ENCODE measurements around the gene PRRT2.

The PRRT2 gene

DNA sequence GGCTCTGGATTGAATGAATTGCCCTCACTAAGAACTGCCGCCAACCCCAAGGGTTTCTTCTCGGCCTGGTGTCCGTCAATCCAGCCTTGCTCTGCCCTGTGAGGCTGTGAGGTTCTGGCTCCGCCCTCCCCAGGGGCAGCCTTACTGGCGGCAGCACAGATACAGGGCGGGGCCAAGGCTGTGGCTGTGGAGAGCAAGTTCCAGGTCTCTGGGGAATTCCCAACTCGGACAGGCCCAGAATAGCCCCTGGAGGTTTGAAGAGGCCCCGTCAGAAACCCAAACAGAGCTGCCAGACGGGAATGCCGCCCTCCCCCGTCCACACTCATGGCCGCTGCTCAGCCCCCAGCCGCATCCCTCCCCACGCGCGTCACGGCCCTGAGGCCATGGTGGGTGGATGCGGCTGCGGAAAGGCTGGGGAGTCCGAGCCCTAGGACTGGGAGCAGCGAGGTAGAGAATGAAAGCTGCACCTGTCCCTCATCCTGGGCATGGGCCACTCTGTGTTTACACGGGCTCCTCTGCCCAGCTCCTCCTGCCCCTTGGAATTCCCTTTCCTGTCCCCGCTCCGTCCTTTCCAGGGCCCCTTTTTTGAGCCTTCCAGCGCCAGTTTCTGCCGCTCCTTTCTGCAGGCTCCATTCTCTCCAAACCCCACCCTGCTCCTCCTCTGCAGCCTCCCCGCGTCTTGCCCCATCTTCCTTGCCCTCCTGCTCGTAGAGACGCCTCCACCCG, 660 bp upstream of the PRRT2 start:
- DNase-seq (ENCODE audit: low read depth) = peak; percentile 97

DNA sequence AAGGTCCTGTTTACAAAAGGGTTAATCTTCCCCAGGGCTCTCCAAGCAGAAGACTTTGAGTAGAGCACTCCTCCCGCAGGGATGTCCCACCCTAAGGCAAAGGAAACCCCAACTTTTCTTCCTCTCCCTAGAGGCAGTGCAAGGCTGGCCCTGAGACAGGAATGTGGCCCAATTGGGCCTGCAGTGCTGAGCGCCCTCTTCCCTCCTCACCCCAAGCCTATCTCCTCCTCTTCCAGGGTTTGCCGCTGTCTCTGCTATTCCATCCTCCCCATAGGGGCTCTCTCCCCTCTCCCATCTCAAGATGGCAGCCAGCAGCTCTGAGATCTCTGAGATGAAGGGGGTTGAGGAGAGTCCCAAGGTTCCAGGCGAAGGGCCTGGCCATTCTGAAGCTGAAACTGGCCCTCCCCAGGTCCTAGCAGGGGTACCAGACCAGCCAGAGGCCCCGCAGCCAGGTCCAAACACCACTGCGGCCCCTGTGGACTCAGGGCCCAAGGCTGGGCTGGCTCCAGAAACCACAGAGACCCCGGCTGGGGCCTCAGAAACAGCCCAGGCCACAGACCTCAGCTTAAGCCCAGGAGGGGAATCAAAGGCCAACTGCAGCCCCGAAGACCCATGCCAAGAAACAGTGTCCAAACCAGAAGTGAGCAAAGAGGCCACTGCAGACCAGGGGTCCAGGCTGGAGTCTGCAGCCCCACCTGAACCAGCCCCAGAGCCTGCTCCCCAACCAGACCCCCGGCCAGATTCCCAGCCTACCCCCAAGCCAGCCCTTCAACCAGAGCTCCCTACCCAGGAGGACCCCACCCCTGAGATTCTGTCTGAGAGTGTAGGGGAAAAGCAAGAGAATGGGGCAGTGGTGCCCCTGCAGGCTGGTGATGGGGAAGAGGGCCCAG, 1.0 kb downstream of the PRRT2 start:
- DNase-seq (ENCODE audit: low read depth) = no peak

- DNase-seq (ENCODE audit: low read depth) = no peak
These were observed 1.9 kb downstream of the PRRT2 start for GRCh38 chr16:29813644-29814562.

GRCh38 chr16:29814592-29814991, 2.6 kb downstream of the PRRT2 start:
- DNase-seq (ENCODE audit: low read depth) = no peak

DNA sequence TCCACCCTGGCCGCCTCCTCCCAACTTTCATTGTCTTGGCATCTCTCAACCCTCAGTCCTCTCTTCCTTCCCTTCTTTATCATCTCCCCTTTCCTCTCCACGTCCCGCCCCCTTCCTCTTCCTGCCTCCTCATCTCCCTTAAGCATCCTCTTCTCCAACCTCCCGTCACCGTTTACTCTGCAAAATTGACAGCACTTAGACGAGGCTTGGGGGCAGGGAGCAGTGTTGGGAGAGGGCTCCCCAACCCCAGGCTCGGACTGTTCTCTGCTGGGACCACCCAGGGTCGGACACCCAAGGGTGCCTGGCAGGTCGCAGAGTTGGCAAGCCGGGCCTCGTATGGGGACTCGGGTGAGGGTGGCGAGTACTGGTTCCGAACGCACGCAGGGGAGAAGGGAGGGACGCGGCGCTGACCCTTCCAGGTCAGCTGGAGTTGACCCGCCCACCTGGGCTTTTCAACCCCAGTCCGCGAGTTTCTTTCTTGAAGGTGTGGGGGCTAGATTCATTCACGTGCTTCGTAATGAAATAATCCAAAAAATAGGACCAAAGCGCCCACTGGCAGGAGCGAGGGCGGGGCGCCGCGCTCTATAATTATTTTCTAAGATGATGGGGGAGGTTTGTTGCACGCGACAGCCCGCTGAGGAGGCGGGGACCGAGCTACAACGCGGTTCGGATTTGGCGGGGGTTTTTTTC, 3.2 kb downstream of the PRRT2 start:
- DNase-seq (ENCODE audit: low read depth) = no peak

- DNase-seq (ENCODE audit: low read depth) = peak; percentile 97
These were observed 4.0 kb downstream of the PRRT2 start, which contains the start of gene PAGR1 for GRCh38 chr16:29815793-29816693. Gene PAGR1 (plus strand): TSS chr16:29816152. CDS start chr16:29816526, 374 bp downstream.

- DNase-seq (ENCODE audit: low read depth) = no peak
These were observed 4.9 kb downstream of the PRRT2 start for GRCh38 chr16:29816694-29817441.

DNA sequence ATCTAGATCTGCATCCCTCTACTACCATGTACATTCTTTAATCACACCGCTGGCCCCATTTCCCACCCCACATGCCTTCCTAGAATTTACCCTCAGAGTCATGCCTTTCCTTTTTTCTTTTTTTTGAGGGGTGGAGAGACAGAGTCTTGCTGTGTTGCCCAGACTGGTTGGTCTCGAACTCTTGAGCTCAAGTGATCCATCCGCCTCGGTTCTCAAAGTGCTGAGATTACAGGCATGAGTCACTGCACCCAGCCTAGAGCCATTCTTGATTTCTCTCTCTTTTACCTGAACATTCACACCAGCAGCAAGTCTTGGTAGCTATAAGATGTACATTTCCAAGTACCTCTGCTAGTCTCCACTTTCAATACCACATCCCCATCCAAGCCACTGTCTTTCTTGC, 6.1 kb downstream of the PRRT2 start:
- no peak for DNase-seq (ENCODE audit: low read depth)

DNA sequence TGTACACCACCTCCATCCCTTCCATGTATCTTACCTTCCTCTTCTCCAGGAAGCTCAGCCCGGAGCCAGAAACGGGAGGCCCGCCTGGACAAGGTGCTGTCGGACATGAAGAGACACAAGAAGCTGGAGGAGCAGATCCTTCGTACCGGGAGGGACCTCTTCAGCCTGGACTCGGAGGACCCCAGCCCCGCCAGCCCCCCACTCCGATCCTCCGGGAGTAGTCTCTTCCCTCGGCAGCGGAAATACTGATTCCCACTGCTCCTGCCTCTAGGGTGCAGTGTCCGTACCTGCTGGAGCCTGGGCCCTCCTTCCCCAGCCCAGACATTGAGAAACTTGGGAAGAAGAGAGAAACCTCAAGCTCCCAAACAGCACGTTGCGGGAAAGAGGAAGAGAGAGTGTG, 7.5 kb downstream of the PRRT2 start:
- DNase-seq (ENCODE audit: low read depth) = no peak

- no peak for DNase-seq (ENCODE audit: low read depth)
These were observed 8.3 kb downstream of the PRRT2 start, which contains the start of gene MVP for GRCh38 chr16:29820271-29820701. Gene MVP (plus strand): TSS chr16:29820462. CDS start chr16:29830550, 10,088 bp downstream.

- no peak for DNase-seq (ENCODE audit: low read depth)
These were observed 9.0 kb downstream of the PRRT2 start for GRCh38 chr16:29820730-29821642.

- no peak for DNase-seq (ENCODE audit: low read depth)
These were observed 9.7 kb downstream of the PRRT2 start for GRCh38 chr16:29821643-29822115.

- DNase-seq (ENCODE audit: low read depth) = no peak
These were observed 12.7 kb downstream of the PRRT2 start for GRCh38 chr16:29824589-29825144.

DNA sequence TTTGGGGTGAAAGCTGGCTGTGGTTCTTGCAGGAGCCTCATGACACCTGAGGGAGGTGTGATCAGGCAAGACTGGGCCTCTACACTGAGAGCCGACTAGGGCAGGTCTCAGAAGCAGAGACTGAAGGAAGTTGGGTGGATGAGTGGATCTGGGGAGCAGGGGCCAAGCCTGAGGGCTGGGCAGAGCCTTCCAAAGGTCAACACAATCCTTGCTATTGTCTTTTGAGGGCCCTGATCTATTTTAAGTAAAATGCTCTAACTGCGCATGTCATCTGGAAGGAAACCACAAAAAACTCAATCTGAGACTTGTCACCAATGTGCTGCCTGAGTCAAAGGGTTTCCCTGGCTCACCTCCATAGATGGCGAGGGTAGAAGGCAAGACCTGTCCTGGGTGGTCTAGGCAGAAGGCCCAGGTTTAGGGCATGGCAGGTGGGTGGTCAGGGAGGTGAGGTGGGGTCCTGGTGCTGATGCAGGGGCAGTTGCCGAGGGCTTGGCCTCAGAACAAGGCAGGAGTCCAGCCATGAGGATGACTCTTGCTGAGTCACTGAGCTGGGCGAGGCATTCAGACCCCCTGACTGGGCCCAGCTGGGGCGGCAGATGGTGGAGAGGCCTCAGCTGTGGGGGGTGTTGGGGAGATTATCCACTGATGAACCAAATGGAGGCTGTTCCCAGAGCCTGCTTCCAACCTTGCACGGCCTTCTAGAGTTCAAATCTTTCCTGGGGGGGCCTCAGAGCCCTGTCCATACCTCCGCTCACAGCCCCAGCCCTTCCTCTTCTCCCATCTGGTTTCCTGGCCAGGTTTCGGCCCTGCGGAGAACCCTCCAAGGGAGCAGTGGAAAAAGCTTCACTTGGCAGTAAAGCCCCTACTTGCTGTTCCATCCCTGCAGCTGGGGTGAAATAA, 13.4 kb downstream of the PRRT2 start:
- no peak for DNase-seq (ENCODE audit: low read depth)

DNA sequence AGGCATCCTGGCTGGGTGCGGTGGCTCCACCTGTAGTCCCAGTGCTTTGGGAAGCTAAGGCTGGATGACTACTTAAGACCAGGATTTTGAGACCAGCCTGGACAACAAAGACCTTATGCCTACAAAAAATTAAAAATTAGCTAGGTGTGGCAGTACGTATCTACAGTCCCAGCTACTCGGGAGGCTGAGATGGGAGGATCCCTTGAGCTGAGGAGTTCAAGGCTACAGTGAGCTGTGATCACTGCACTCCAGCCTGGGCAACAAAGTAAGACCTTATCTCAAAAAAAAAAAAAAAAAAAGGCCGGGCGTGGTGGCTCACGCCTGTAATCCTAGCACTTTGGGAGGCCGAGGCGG, 14.3 kb downstream of the PRRT2 start:
- no peak for DNase-seq (ENCODE audit: low read depth)

DNA sequence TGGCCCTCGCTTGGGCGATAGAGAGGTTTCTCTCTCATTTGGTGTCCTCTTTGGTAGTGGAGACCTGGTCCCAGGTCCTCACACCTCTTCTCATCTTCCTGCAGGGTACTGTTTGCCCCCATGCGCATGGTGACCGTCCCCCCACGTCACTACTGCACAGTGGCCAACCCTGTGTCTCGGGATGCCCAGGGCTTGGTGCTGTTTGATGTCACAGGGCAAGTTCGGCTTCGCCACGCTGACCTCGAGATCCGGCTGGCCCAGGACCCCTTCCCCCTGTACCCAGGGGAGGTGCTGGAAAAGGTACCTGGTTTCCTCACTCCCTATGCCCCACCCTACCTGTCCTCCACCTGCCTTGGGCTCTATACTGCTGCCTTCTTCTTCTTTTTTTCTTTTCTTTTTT, 18.8 kb downstream of the PRRT2 start:
- no peak for DNase-seq (ENCODE audit: low read depth)

DNA sequence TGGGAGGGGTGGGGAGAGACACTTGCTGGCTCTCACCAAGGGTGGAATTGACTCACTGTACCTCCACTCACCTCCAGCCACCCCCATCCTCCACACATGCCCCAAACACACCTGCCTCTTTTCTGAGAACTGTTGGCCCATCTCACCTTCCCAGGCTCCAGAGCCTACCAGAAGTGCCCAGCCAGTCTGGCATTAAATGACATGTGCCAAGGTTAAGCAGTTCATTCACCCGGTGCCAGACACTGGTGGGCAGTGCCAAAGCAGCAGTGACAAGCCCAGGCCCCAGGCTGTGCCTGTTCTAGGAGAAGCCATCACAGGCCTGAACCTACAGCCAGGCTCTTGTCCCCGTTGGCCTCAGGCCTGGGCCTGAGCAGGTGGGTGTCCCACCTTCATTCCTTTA, 19.5 kb downstream of the PRRT2 start:
- no peak for DNase-seq (ENCODE audit: low read depth)

Data from GM04504 (cell line).